PC-9 (cell line): ENCODE data around the gene TSPAN8. TPM values are rescaled to one million over a fixed set of nuclear protein-coding genes. Genes with fewer than 3 reads are reported as not detected.

Experiments used
- BruUV-seq: library from RNA; stranded (reverse); fragments of 400-500 nt; replicated peaks from 2 replicates; lab custom pipeline; 2021; lab: Mats Ljungman, UMichigan
- CTCF ChIA-PET: fragments of 300-600 bp; sonication (Branson Sonifier 250); formaldehyde crosslinking; loops from one replicate; lab custom pipeline; 2022; ENCODE audit warnings: antibody characterized with exemption; lab: Charles Lee
- POLR2A ChIA-PET: fragments of 300-600 bp; sonication (Branson Sonifier 250); formaldehyde crosslinking; loops from one replicate; lab custom pipeline; 2022; ENCODE audit warnings: antibody characterized with exemption; ENCODE audit not compliant: unreplicated experiment; lab: Charles Lee
- DNase-seq, 2 experiments: peaks; one replicate each; pipeline versions ENCODE4 v3.0.0 to v3.0.0-alpha.2; 2015 to 2022; ENCODE audit warnings: mixed read lengths in 1 of 2
- H2AFZ ChIP-seq: fragments of 200-600 bp; sonication (generic); 2 replicates; pipeline ENCODE4 v1.8.1; 2017; ENCODE audit warnings: antibody characterized with exemption
- H3F3A ChIP-seq: fragments of 200-600 bp; sonication (generic); 2 replicates; pipeline ENCODE4 v1.8.1; 2017; ENCODE audit warnings: antibody characterized with exemption, mild to moderate bottlenecking, low read depth; ENCODE audit not compliant: insufficient read depth
- H3K27ac ChIP-seq: fragments of 200-600 bp; sonication (generic); 2 replicates; pipeline ENCODE4 v1.6.1; 2016; ENCODE audit warnings: mixed run types
- H3K27me3 ChIP-seq: fragments of 200-600 bp; sonication (generic); 2 replicates; pipeline ENCODE4 v1.6.1; 2016; ENCODE audit warnings: low read depth, mixed run types; ENCODE audit not compliant: insufficient read depth
- H3K36me3 ChIP-seq: fragments of 200-600 bp; sonication (generic); 2 replicates; pipeline ENCODE4 v1.6.1; 2016; ENCODE audit warnings: low read depth, mixed run types
- H3K4me1 ChIP-seq: fragments of 200-600 bp; sonication (generic); replicated peaks from 2 replicates; pipeline ENCODE4 v1.6.1; 2016; ENCODE audit warnings: mixed run types; ENCODE audit not compliant: insufficient read depth
- H3K4me2 ChIP-seq: fragments of 200-600 bp; sonication (generic); 2 replicates; pipeline ENCODE4 v1.6.1; 2017; ENCODE audit warnings: mixed run types
- H3K4me3 ChIP-seq: fragments of 200-600 bp; sonication (generic); 2 replicates; pipeline ENCODE4 v1.6.1; 2016; ENCODE audit warnings: mixed run types
- H3K79me2 ChIP-seq: fragments of 200-600 bp; sonication (generic); 2 replicates; pipeline ENCODE4 v1.6.1; 2017; ENCODE audit warnings: low read depth, mixed run types
- H3K9me2 ChIP-seq: fragments of 200-600 bp; sonication (generic); 2 replicates; pipeline ENCODE4 v1.8.1; 2017; ENCODE audit warnings: mild to moderate bottlenecking; ENCODE audit not compliant: insufficient read depth
- H3K9me3 ChIP-seq: fragments of 200-600 bp; sonication (generic); 2 replicates; pipeline ENCODE4 v1.8.1; 2016; ENCODE audit warnings: low read depth; ENCODE audit not compliant: insufficient read depth
- H4K20me1 ChIP-seq: fragments of 200-600 bp; sonication (generic); 2 replicates; pipeline ENCODE4 v1.8.1; 2017; ENCODE audit not compliant: insufficient read depth
- CTCF ChIP-seq: fragments of 200-600 bp; sonication (generic); conservative IDR thresholded peaks from 2 replicates; pipeline ENCODE4 v1.6.1; 2017; ENCODE audit warnings: mixed run types, antibody characterized with exemption, mild to moderate bottlenecking, moderate library complexity
- EZH2 ChIP-seq: fragments of 200-600 bp; sonication (generic); IDR thresholded peaks from 2 replicates; pipeline ENCODE4 v1.8.0; 2017; ENCODE audit warnings: antibody characterized with exemption, low read depth
- intact Hi-C: fragments of 100-400 bp; cut with micrococcal nuclease; formaldehyde crosslinking; loops from one replicate; pipeline ENCODE4 v1.10.0; 2022; ENCODE audit not compliant: unreplicated experiment
- total RNA-seq: library from RNA; stranded (reverse); gene quantifications from 2 replicates; pipeline ENCODE4 v1.2.3, GENCODE V29; 2021

Gene TSPAN8
- total RNA-seq, 1 experiment from 2014 or later = 1.9 TPM

DNA sequence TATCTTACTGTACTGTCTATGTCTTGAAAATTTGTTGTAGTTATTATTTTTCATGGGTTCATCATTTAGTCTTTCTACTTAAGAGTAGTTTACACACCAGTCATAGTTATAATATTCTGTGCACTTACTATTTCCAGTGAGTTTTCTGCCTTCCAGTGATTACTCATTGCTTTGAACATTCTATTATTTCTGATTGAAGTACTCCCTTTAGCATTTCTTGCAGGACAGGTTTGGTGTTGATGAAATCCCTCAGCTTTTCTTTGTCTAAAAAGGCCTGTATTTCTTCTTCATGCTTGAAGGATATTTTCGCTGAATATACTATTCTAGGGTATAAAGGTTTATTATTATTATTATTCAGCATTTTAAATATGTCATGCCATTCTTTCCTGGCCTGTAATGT, 66.8 kb downstream of the TSPAN8 start:
- no peak overlapping the region for H3K4me2 ChIP-seq
- no peaks in the 10 kb centered on the region for H3K9me2 ChIP-seq
- H3K9me3 ChIP-seq = no peaks in the 10 kb centered on the region; the same call in 1 of the 2 replicates
- POLR2A ChIA-PET = no interaction called here
- no TSS peak for BruUV-seq
- no peaks in the 10 kb centered on the region for H4K20me1 ChIP-seq
- no peaks in the 10 kb centered on the region for H3K27me3 ChIP-seq
- H3K4me1 ChIP-seq = no peaks in the 10 kb centered on the region
- no peak overlapping the region for H3K27ac ChIP-seq
- intact Hi-C loops = no loop called here
- no peaks in the 10 kb centered on the region for H3K79me2 ChIP-seq
- DNase-seq = no peak
- no peaks in the 10 kb centered on the region for H3F3A ChIP-seq
- no peak for TF ChIP-seq CTCF
- TF ChIP-seq EZH2 = no peak
- H2AFZ ChIP-seq = no peak overlapping the region
- H3K36me3 ChIP-seq = no peaks in the 10 kb centered on the region
- H3K4me3 ChIP-seq = no peak overlapping the region
- CTCF ChIA-PET = no interaction called here

GRCh38 chr12:71085575-71085974, 72.2 kb downstream of the TSPAN8 start:
- Histone ChIP-seq H3K36me3 (no peaks in the 10 kb centered on the region), H2AFZ (no peak overlapping the region), H3F3A (no peaks in the 10 kb centered on the region), H4K20me1 (no peaks in the 10 kb centered on the region), H3K27ac (no peak overlapping the region), H3K4me1 (no peaks in the 10 kb centered on the region), H3K4me2 (no peak overlapping the region), H3K79me2 (no peaks in the 10 kb centered on the region), H3K27me3 (no peaks in the 10 kb centered on the region), H3K9me3 (no peaks in the 10 kb centered on the region; the same call in none of the 2 replicates), H3K4me3 (no peak overlapping the region), H3K9me2 (no peaks in the 10 kb centered on the region)
- TF ChIP-seq CTCF = no peak
- no peak for TF ChIP-seq EZH2
- no TSS peak for BruUV-seq
- intact Hi-C loops = no loop called here
- ChIA-PET POLR2A (no interaction called here), CTCF (no interaction called here)
- DNase-seq = no peak

DNA sequence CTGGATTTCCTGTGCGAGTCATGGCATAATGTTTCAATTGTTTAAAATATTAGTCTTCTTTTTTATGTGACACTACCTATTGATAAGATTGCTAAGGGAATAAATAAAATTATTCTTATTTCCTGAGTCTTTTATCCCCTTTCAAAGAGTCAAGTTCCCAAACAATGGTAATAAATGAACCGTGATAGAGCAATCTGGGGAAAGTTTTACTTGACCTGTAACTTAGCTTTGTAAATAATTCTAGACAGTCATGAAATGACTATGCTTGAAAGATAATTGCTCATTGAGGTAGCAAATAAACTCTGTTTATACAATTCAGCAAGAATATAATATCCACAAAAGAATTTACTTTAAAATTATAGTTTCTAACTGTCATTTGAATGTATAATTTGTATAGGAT, 82.1 kb downstream of the TSPAN8 start:
- Histone ChIP-seq H4K20me1 (no peaks in the 10 kb centered on the region), H3K9me2 (no peaks in the 10 kb centered on the region), H3K79me2 (no peaks in the 10 kb centered on the region), H3K9me3 (no peaks in the 10 kb centered on the region; the same call in 1 of the 2 replicates), H3F3A (no peaks in the 10 kb centered on the region), H3K27ac (no peak overlapping the region), H3K36me3 (no peaks in the 10 kb centered on the region), H3K4me3 (no peak overlapping the region), H3K4me2 (no peak overlapping the region), H2AFZ (no peak overlapping the region), H3K4me1 (no peaks in the 10 kb centered on the region), H3K27me3 (no peaks in the 10 kb centered on the region)
- ChIA-PET POLR2A (no interaction called here), CTCF (no interaction called here)
- BruUV-seq = no TSS peak
- DNase-seq = no peak
- no peak for TF ChIP-seq CTCF
- no peak for TF ChIP-seq EZH2
- intact Hi-C loops = no loop called here

Other genes with a start within 250 kb of the TSPAN8 start
- 8.1 and 12.2 TPM in 2 replicates for gene PTPRR, start 237.3 kb downstream of the TSPAN8 start, total RNA-seq